Smooth muscle cell (in vitro differentiated cells): ENCODE data around the gene XG. TPM values are rescaled to one million over a fixed set of nuclear protein-coding genes. Genes with fewer than 3 reads are reported as not detected.
"Not testable (repeated sequence)": the region's sequence is repeated elsewhere in the genome, so short reads cannot be mapped to it uniquely, and the experiment has no call there.

ENCODE experiments used
- DNase-seq: peaks from one replicate; lab custom pipeline; 2025; ENCODE audit not compliant: unreplicated experiment; lab: John Stamatoyannopoulos, UW
- H2AFZ ChIP-seq: fragments of 200-600 bp; sonication (generic); 2 replicates; pipeline ENCODE4 v1.6.0; 2016; ENCODE audit warnings: antibody characterized with exemption, low read depth, mild to moderate bottlenecking
- H3F3A ChIP-seq: fragments of 200-600 bp; sonication (generic); 2 replicates; pipeline ENCODE4 v1.6.0; 2017; ENCODE audit warnings: antibody characterized with exemption, low read depth
- H3K27ac ChIP-seq: fragments of 200-600 bp; sonication (generic); 2 replicates; pipeline ENCODE4 v1.5.1; 2016; ENCODE audit warnings: low read depth, mild to moderate bottlenecking
- H3K27me3 ChIP-seq: fragments of 200-600 bp; sonication (generic); 2 replicates; pipeline ENCODE4 v1.6.1; 2016; ENCODE audit warnings: low read depth, mild to moderate bottlenecking
- H3K36me3 ChIP-seq: fragments of 200-600 bp; sonication (generic); 2 replicates; pipeline ENCODE4 v1.5.1; 2016; ENCODE audit warnings: low read depth
- H3K4me1 ChIP-seq: fragments of 200-600 bp; sonication (generic); 2 replicates; pipeline ENCODE4 v1.5.1; 2016; ENCODE audit warnings: low read depth
- H3K4me2 ChIP-seq: fragments of 200-600 bp; sonication (generic); 2 replicates; pipeline ENCODE4 v1.6.0; 2016; ENCODE audit warnings: mild to moderate bottlenecking
- H3K4me3 ChIP-seq: fragments of 200-600 bp; sonication (generic); 2 replicates; pipeline ENCODE4 v1.5.1; 2016; ENCODE audit warnings: mild to moderate bottlenecking
- H3K79me2 ChIP-seq: fragments of 200-600 bp; sonication (generic); 2 replicates; pipeline ENCODE4 v1.6.0; 2016; ENCODE audit warnings: low read depth, mild to moderate bottlenecking
- H3K9ac ChIP-seq: fragments of 200-600 bp; sonication (generic); 2 replicates; pipeline ENCODE4 v1.6.0; 2016; ENCODE audit warnings: low read depth
- H3K9me3 ChIP-seq: fragments of 200-600 bp; sonication (generic); replicated peaks from 2 replicates; pipeline ENCODE4 v1.5.1; 2016; ENCODE audit warnings: low read depth
- H4K20me1 ChIP-seq: fragments of 200-600 bp; sonication (generic); 2 replicates; pipeline ENCODE4 v1.6.0; 2016; ENCODE audit warnings: low read depth
- CTCF ChIP-seq: fragments of 200-600 bp; sonication (generic); IDR thresholded peaks from 2 replicates; pipeline ENCODE4 v1.5.1; 2017; ENCODE audit warnings: borderline replicate concordance, mild to moderate bottlenecking, antibody characterized with exemption; ENCODE audit not compliant: insufficient read depth, poor library complexity, severe bottlenecking
- WGBS: methylation state at CpG from one replicate; pipeline ENCODE4 v1.1.7; 2016; ENCODE audit warnings: low lambda C conversion rate; 5-methylcytosine and 5-hydroxymethylcytosine counted together
- polyA plus RNA-seq: library from polyadenylated mRNA; unstranded; fragments of >200 nt; fragmentation: Nextera tagmentation; extraction: Ambion mirVana; gene quantifications from 2 replicates; pipeline ENCODE4 v1.2.1, GENCODE V29; 2016
- total RNA-seq: library from RNA; depleted of rRNA; stranded (reverse); fragments of >200 nt; gene quantifications from 2 replicates; pipeline ENCODE4 v1.2.3, GENCODE V29; 2014

The XG gene
- total and polyA plus RNA-seq, 2 experiments from 2014 or later, result 1.1 to 1.3 TPM

- 92% methylated on average over 5 of the region's 5 CpGs for WGBS
- Histone ChIP-seq H3K4me1 (no peaks in the 10 kb centered on the region), H3K36me3 (no peaks in the 10 kb centered on the region), H3K9ac (no peak overlapping the region), H3F3A (no peaks in the 10 kb centered on the region), H3K4me2 (no peak overlapping the region), H4K20me1 (no peaks in the 10 kb centered on the region), H3K4me3 (no peak overlapping the region), H3K27ac (no peak overlapping the region), H2AFZ (no peak overlapping the region), H3K27me3 (no peaks in the 10 kb centered on the region), H3K9me3 (no peaks in the 10 kb centered on the region), H3K79me2 (no peaks in the 10 kb centered on the region)
- no peak for TF ChIP-seq CTCF
- DNase-seq, result no peak
These were observed 22.2 kb downstream of the XG start for GRCh38 chrX:2774057-2774456.

- Histone ChIP-seq H3K27ac (no peak overlapping the region), H4K20me1 (no peaks in the 10 kb centered on the region), H3K9ac (no peak overlapping the region), H3K27me3 (no peaks in the 10 kb centered on the region), H3K79me2 (no peaks in the 10 kb centered on the region), H2AFZ (no peak overlapping the region), H3F3A (no peaks in the 10 kb centered on the region), H3K4me1 (no peaks in the 10 kb centered on the region), H3K36me3 (no peaks in the 10 kb centered on the region), H3K4me3 (no peak overlapping the region), H3K4me2 (no peak overlapping the region), H3K9me3 (no peaks in the 10 kb centered on the region)
- no peak for TF ChIP-seq CTCF
- DNase-seq, result no peak
- 98% methylated on average over 3 of the region's 3 CpGs for WGBS
These were observed 22.9 kb downstream of the XG start for GRCh38 chrX:2774776-2775175.

GRCh38 chrX:2780472-2781225, 28.8 kb downstream of the XG start:
- H2AFZ ChIP-seq, H3K4me2 ChIP-seq, H3K4me3 ChIP-seq, H3K79me2 ChIP-seq, H3K9me3 ChIP-seq, H3K36me3 ChIP-seq, H3K9ac ChIP-seq, H3K27ac ChIP-seq, H4K20me1 ChIP-seq, H3K27me3 ChIP-seq, DNase-seq, H3F3A ChIP-seq: not testable (repeated sequence)
- WGBS, result 67% methylated on average over 12 of the region's 12 CpGs
- H3K4me1 ChIP-seq, result peaks cover 18% of the 10 kb centered on the region

- H3K27me3 ChIP-seq, result no peaks in the 10 kb centered on the region
- H3K4me2 ChIP-seq, result no peak overlapping the region
- H3K4me1 ChIP-seq, result peaks cover 18% of the 10 kb centered on the region
- no peak overlapping the region for H2AFZ ChIP-seq
- no peak for DNase-seq
- no peaks in the 10 kb centered on the region for H4K20me1 ChIP-seq
- H3K9me3 ChIP-seq, result no peaks in the 10 kb centered on the region
- no peak overlapping the region for H3K9ac ChIP-seq
- no peaks in the 10 kb centered on the region for H3F3A ChIP-seq
- H3K79me2 ChIP-seq, result no peaks in the 10 kb centered on the region
- 72% methylated on average over 1 of the region's 1 CpG for WGBS
- no peaks in the 10 kb centered on the region for H3K36me3 ChIP-seq
- TF ChIP-seq CTCF, result no peak
- no peak overlapping the region for H3K27ac ChIP-seq
- peak overlapping the region; percentile 18 for H3K4me3 ChIP-seq
These were observed 29.4 kb downstream of the XG start for GRCh38 chrX:2781226-2781571.
